Chondrocyte (in vitro differentiated cells): ENCODE measurements around the gene SLC27A5. TPM values are rescaled to one million over a fixed set of nuclear protein-coding genes. Genes with fewer than 3 reads are reported as not detected.

Source experiments
- DNase-seq: peaks from one replicate; pipeline ENCODE4 v3.0.0; 2021; ENCODE audit warnings: mixed read lengths, low spot score
- H3K27ac Mint-ChIP-seq: one replicate; pipeline ENCODE4 v1.8.0; 2021; ENCODE audit warnings: mild to moderate bottlenecking, moderate library complexity, mixed read lengths; ENCODE audit not compliant: unreplicated experiment
- H3K27me3 Mint-ChIP-seq: 2 replicates; pipeline ENCODE4 v1.8.0; 2021; ENCODE audit warnings: low read depth, mixed read lengths
- H3K36me3 Mint-ChIP-seq: 2 replicates; pipeline ENCODE4 v1.8.0; 2021; ENCODE audit warnings: low read depth, mixed read lengths
- H3K4me1 Mint-ChIP-seq: 2 replicates; pipeline ENCODE4 v1.8.0; 2021; ENCODE audit warnings: low read depth, mild to moderate bottlenecking, mixed read lengths
- H3K4me3 Mint-ChIP-seq: one replicate; pipeline ENCODE4 v1.8.0; 2021; ENCODE audit warnings: mild to moderate bottlenecking, moderate library complexity, mixed read lengths; ENCODE audit not compliant: unreplicated experiment
- H3K9me3 Mint-ChIP-seq: 2 replicates; pipeline ENCODE4 v1.8.0; 2021; ENCODE audit warnings: low read depth, mixed read lengths
- total RNA-seq: library from RNA; stranded (reverse); gene quantifications from 3 replicates; pipeline ENCODE4 v1.2.1, GENCODE V29; 2021
- TF ChIP-seq, protein P1 (sequence below): fragments of 200-600 bp; sonication (generic); IDR thresholded peaks from 2 replicates; pipeline ENCODE4 v1.5.0; 2021; ENCODE audit warnings: antibody characterized with exemption, mild to moderate bottlenecking, moderate library complexity

The SLC27A5 gene
- total RNA-seq, 1 donor from 2014 or later, result 4.7 TPM

DNA sequence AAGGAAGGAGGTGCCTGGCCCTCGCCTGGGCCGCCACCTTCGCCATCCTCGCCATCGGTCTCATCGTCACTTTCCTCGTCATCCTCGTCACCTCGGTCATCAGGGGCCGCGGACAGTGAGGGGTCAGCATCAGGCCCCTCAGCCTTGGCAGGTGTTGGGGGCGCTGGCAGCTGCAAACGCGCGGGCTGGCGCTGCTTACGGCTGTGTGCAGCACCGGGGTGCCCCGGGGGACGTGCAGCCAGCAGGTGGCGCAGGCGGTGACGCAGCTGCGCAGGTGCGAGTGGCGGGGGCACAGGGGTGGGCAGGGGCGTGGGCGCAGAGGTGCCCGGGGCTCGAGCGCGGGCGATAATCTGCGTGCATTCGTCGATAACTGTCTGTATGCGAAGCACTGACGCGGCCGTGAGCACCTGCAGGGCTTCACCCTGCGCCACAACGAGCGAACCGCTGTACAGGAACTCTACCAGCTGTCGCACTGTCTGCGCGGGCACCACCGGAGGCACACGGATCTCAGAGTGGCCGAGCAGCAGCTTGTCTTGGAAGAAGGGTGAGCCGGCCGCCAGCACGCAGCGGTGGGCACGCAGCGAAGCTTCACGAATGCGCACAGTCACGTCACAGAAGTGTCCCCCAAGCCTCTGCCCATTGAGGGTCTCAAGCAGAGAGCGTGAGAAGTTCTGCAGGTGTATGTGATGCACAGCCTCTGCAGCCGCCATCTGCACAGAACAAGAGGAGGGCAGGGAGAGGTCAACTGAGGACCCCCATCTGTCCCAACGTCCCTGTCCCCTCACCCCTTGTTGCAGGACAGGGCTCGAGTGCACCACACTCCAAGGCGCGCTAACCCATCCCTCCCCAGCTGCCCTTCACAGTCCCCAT lies 5.4 kb upstream of the SLC27A5 start:
- DNase-seq, result no peak
- H3K4me1 Mint-ChIP-seq, result peaks cover 42% of the 10 kb centered on the region
- TF ChIP-seq, protein P1, sequence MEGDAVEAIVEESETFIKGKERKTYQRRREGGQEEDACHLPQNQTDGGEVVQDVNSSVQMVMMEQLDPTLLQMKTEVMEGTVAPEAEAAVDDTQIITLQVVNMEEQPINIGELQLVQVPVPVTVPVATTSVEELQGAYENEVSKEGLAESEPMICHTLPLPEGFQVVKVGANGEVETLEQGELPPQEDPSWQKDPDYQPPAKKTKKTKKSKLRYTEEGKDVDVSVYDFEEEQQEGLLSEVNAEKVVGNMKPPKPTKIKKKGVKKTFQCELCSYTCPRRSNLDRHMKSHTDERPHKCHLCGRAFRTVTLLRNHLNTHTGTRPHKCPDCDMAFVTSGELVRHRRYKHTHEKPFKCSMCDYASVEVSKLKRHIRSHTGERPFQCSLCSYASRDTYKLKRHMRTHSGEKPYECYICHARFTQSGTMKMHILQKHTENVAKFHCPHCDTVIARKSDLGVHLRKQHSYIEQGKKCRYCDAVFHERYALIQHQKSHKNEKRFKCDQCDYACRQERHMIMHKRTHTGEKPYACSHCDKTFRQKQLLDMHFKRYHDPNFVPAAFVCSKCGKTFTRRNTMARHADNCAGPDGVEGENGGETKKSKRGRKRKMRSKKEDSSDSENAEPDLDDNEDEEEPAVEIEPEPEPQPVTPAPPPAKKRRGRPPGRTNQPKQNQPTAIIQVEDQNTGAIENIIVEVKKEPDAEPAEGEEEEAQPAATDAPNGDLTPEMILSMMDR, result no peak
- no peak overlapping the region for H3K4me3 Mint-ChIP-seq
- H3K27me3 Mint-ChIP-seq, result no peaks in the 10 kb centered on the region
- no peak overlapping the region for H3K27ac Mint-ChIP-seq
- H3K9me3 Mint-ChIP-seq, result no peaks in the 10 kb centered on the region
- H3K36me3 Mint-ChIP-seq, result peaks cover 5% of the 10 kb centered on the region

DNA sequence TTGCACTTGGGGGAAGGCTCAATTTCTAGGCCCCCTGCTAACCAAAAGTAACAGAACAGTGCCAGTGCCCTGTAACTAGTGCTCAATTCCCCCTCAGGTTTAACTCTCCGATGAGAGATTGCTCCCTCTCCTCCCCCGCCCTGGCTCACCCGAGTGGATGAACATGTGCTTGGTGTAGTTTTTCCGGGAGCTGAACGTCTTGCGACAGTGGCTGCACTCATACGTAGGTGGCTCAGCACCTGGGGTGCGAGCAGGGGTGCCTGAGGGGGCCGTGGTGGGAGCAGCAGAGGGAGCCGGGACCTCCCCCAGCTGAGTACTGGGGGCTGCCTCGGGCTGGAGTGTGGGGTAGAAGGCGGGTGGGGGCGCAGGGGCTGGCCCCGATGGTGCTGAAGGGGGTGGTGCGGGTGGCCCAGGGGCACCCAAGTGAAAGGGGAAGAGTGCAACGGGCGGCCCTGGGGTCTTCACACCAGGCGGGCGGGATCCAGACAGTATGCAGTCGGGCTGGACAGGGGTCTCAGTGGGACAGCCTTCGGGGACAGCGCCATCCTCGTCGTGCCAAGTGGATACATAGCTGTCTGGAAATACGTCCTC lies 4.5 kb upstream of the SLC27A5 start:
- Mint-ChIP-seq H3K4me1 (peaks cover 42% of the 10 kb centered on the region), H3K4me3 (no peak overlapping the region), H3K27me3 (no peaks in the 10 kb centered on the region), H3K36me3 (peaks cover 5% of the 10 kb centered on the region), H3K27ac (no peak overlapping the region), H3K9me3 (no peaks in the 10 kb centered on the region)
- TF ChIP-seq, protein P1, result no peak
- no peak for DNase-seq

DNA sequence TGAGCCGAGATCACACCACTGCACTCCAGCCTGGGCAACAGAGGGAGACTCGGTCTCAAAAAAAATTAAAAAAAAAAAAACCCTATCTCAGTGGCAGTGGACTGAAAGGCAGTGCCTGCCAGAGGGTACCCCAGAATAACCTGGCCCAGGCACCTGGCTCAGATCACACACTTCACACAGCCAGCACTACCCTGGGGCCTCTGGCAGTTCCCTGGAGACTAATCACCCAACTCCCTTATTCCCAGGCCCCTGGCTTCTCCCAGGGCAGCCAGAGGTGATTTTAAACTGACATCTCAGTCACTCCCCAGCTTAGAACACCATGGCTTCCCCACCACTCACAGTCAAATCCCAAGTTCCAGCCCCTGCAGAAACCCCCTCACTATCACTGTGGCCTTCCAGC lies 3.5 kb upstream of the SLC27A5 start:
- H3K9me3 Mint-ChIP-seq, result no peaks in the 10 kb centered on the region
- no peak for DNase-seq
- H3K4me1 Mint-ChIP-seq, result peaks cover 37% of the 10 kb centered on the region
- H3K36me3 Mint-ChIP-seq, result peaks cover 5% of the 10 kb centered on the region
- no peak overlapping the region for H3K4me3 Mint-ChIP-seq
- H3K27ac Mint-ChIP-seq, result no peak overlapping the region
- TF ChIP-seq, protein P1, result no peak
- no peaks in the 10 kb centered on the region for H3K27me3 Mint-ChIP-seq

DNA sequence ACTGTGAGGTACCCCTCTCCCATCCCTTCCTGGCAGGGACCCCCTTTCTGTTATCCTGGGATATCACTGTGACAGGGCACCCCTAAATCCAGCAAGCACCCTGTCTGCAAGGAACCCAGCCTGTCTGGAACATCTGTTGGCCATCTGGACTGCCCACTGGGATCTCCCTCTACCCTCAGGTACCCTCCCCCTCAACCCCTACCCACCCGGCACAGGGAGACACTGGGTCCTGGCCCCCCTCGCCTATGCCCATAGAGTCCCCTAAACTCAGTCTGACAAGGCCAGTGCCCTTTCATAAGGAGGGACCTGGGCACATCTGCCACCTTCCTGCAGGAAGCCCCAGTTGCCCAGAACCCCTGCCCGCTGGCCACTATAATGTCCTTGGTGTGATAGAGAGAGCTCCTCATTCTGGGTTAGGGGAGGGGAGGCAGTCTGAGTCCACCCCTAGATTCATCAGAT lies 2.8 kb upstream of the SLC27A5 start:
- Mint-ChIP-seq H3K4me3 (peak overlapping the region; percentile 52), H3K27me3 (no peaks in the 10 kb centered on the region), H3K4me1 (peaks cover 32% of the 10 kb centered on the region), H3K9me3 (no peaks in the 10 kb centered on the region), H3K27ac (no peak overlapping the region), H3K36me3 (peaks cover 5% of the 10 kb centered on the region)
- TF ChIP-seq, protein P1, result no peak
- DNase-seq, result no peak

DNA sequence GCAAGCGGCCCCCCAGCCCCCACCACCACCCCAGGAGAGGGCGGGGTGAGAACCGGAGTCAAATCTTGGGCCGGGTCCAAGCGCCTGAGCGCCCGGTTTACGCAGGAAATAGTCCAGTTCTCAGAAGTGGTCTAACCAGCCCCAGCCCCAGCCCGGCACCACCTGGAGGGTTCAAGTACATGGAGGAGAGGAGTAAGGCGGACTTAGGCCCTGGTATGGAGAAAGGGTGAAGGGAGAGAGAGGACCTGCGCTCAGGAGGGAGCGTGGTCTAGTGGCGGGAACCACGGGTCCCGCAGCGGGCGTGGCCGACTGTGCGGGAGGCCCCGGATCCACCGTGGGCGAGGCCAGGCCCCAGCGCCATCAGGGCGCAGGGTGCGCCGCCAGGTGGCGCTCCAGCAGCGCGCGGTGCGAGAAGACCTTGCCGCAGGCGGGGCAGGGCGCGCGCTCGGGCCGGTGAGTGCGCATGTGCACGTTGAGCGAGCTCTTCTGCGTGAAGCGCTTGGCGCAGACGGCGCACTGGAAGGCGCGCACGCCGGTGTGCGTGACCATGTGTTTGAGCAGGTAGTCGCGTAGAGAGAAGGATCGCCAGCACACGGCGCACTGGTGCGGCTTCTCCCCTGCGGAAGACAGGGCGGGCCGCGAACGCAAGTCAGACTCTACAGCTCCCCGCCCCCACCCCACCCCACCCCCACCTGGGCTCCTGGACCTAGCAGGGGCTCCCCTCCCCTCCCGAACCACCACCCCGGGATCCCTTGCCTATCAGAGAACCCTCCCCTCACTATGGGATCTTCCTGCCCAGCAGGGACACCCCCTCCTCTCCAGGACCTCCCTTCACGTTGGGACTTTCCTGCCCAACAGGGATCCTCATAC lies 2.1 kb upstream of the SLC27A5 start:
- Mint-ChIP-seq H3K4me1 (peaks cover 31% of the 10 kb centered on the region), H3K9me3 (no peaks in the 10 kb centered on the region), H3K27me3 (no peaks in the 10 kb centered on the region), H3K4me3 (peak overlapping the region; percentile 52), H3K27ac (no peak overlapping the region), H3K36me3 (peaks cover 5% of the 10 kb centered on the region)
- DNase-seq, result peak; percentile 92
- TF ChIP-seq, protein P1, result peak; percentile 81
